Measurements from ENCODE around the gene SCPEP1.

- TF ChIP-seq ZNF274 (IDR thresholded peaks at IDR 0.05; ENCODE audit: low read depth, low read length) = no peak
- TF ChIP-seq SUZ12 (IDR thresholded peaks at IDR 0.05; ENCODE audit: extremely low read depth, insufficient read depth, insufficient read length) = no peak
- TF ChIP-seq YY1 (IDR thresholded peaks at IDR 0.05; ENCODE audit: insufficient read depth, insufficient read length) = no peak
These were observed 40.2 kb upstream of the SCPEP1 start for GRCh38 chr17:56937687-56938086.

Measured in NT2/D1 (cell line).